OCI-LY7 (cell line): Measurements from ENCODE around the gene CPA2. TPM values are rescaled to one million over a fixed set of nuclear protein-coding genes. Genes with fewer than 3 reads are reported as not detected.

ENCODE experiments used
- BruUV-seq: library from RNA; stranded (reverse); fragments of 400-500 nt; replicated peaks from 2 replicates; lab custom pipeline; 2021; lab: Mats Ljungman, UMichigan
- CTCF ChIA-PET: fragments of 300-600 bp; sonication (Branson Sonifier 250); formaldehyde crosslinking; loops from one replicate; lab custom pipeline; 2022; ENCODE audit warnings: antibody characterized with exemption; ENCODE audit not compliant: unreplicated experiment; lab: Charles Lee
- POLR2A ChIA-PET: fragments of 300-600 bp; sonication (Branson Sonifier 250); formaldehyde crosslinking; loops from one replicate; lab custom pipeline; 2022; ENCODE audit warnings: antibody characterized with exemption; lab: Charles Lee
- DNase-seq: peaks from one replicate; pipeline ENCODE4 v3.0.0-alpha.2; 2015; ENCODE audit warnings: low spot score
- H2AFZ ChIP-seq: fragments of 200-600 bp; sonication (generic), shearing (Covaris generic); 2 replicates; pipeline ENCODE4 v1.6.1; 2014; ENCODE audit warnings: mild to moderate bottlenecking, antibody characterized with exemption, low read length, moderate library complexity
- H3K27ac ChIP-seq: fragments of 200-600 bp; sonication (generic); 2 replicates; pipeline ENCODE4 v1.5.1; 2014; ENCODE audit warnings: mixed run types, low read depth, mild to moderate bottlenecking, moderate library complexity, low read length, inconsistent platforms; ENCODE audit not compliant: poor library complexity, severe bottlenecking
- H3K36me3 ChIP-seq: fragments of 200-600 bp; sonication (generic); 2 replicates; pipeline ENCODE4 v1.6.1; 2014; ENCODE audit warnings: mild to moderate bottlenecking, antibody characterized with exemption, low read length, moderate library complexity, mixed read lengths; ENCODE audit not compliant: insufficient read depth
- H3K4me1 ChIP-seq: fragments of 200-600 bp; sonication (generic); 2 replicates; pipeline ENCODE4 v1.5.1; 2014; ENCODE audit warnings: mild to moderate bottlenecking, low read length; ENCODE audit not compliant: insufficient read depth, poor library complexity, severe bottlenecking
- H3K4me2 ChIP-seq: fragments of 200-600 bp; sonication (generic); 2 replicates; pipeline ENCODE4 v1.6.1; 2014; ENCODE audit warnings: mild to moderate bottlenecking, low read length
- H3K4me3 ChIP-seq: fragments of 200-600 bp; sonication (generic); 2 replicates; pipeline ENCODE4 v1.5.1; 2014; ENCODE audit warnings: mild to moderate bottlenecking, low read depth, low read length; ENCODE audit not compliant: poor library complexity, severe bottlenecking
- H3K79me2 ChIP-seq: fragments of 200-600 bp; sonication (generic); 2 replicates; pipeline ENCODE4 v1.6.1; 2016; ENCODE audit warnings: low read depth, mild to moderate bottlenecking, low read length, moderate library complexity, mixed read lengths; ENCODE audit not compliant: insufficient read depth
- H3K9me2 ChIP-seq: fragments of 200-600 bp; sonication (generic); 2 replicates; pipeline ENCODE4 v1.6.1; 2016; ENCODE audit warnings: mild to moderate bottlenecking, low read length, mixed read lengths; ENCODE audit not compliant: insufficient read depth
- H3K9me3 ChIP-seq: fragments of 200-600 bp; sonication (generic); 2 replicates; pipeline ENCODE4 v1.6.1; 2014; ENCODE audit warnings: mild to moderate bottlenecking, mixed run types, low read length, mixed read lengths
- H4K20me1 ChIP-seq: fragments of 200-600 bp; sonication (generic); 2 replicates; pipeline ENCODE4 v1.6.1; 2014; ENCODE audit warnings: mild to moderate bottlenecking, antibody characterized with exemption, low read length, moderate library complexity, mixed read lengths; ENCODE audit not compliant: insufficient read depth
- CTCF ChIP-seq: fragments of 200-600 bp; sonication (generic); conservative IDR thresholded peaks from 2 replicates; pipeline ENCODE4 v1.5.1; 2014; ENCODE audit warnings: mild to moderate bottlenecking, antibody characterized with exemption, low read length, moderate library complexity, mixed read lengths
- EZH2phosphoT487 ChIP-seq: fragments of 200-600 bp; sonication (generic); IDR thresholded peaks from 2 replicates; pipeline ENCODE4 v1.6.1; 2018; ENCODE audit warnings: low read depth, borderline replicate concordance, mild to moderate bottlenecking, mixed run types, antibody characterized with exemption, low read length, moderate library complexity, mixed read lengths
- intact Hi-C: fragments of 100-400 bp; cut with micrococcal nuclease; formaldehyde crosslinking; loops from one replicate; pipeline ENCODE4 v1.10.0; 2022; ENCODE audit not compliant: unreplicated experiment
- total RNA-seq, 2 experiments: library from RNA; depleted of rRNA in 1 of 2; stranded (reverse); fragments of >200 nt in 1 of 2; shearing (Covaris generic) in 1 of 2; gene quantifications; 2 replicates each; pipeline ENCODE4 v1.2.3, GENCODE V29; 2014 to 2022

The CPA2 gene
- total RNA-seq, 2 experiments from 2014 or later: not detected

GRCh38 chr7:130296221-130296951 lies 29.7 kb downstream of the CPA2 start:
- Histone ChIP-seq H3K9me2 (no peaks in the 10 kb centered on the region), H2AFZ (no peak overlapping the region), H4K20me1 (no peaks in the 10 kb centered on the region), H3K4me2 (no peak overlapping the region), H3K79me2 (no peaks in the 10 kb centered on the region), H3K27ac (no peak overlapping the region), H3K36me3 (no peaks in the 10 kb centered on the region), H3K4me1 (no peaks in the 10 kb centered on the region), H3K9me3 (no peaks in the 10 kb centered on the region), H3K4me3 (no peak overlapping the region)
- no TSS peak for BruUV-seq
- no peak for DNase-seq
- TF ChIP-seq CTCF (no peak), EZH2phosphoT487 (no peak)
- CTCF ChIA-PET: no interaction called here
- POLR2A ChIA-PET: interaction anchor here (0.6 kb wide), 1 partner anchor 60 kb away, joined by 3 read pairs; no protein-coding TSS in a partner anchor
- intact Hi-C loops: no loop called here

DNA sequence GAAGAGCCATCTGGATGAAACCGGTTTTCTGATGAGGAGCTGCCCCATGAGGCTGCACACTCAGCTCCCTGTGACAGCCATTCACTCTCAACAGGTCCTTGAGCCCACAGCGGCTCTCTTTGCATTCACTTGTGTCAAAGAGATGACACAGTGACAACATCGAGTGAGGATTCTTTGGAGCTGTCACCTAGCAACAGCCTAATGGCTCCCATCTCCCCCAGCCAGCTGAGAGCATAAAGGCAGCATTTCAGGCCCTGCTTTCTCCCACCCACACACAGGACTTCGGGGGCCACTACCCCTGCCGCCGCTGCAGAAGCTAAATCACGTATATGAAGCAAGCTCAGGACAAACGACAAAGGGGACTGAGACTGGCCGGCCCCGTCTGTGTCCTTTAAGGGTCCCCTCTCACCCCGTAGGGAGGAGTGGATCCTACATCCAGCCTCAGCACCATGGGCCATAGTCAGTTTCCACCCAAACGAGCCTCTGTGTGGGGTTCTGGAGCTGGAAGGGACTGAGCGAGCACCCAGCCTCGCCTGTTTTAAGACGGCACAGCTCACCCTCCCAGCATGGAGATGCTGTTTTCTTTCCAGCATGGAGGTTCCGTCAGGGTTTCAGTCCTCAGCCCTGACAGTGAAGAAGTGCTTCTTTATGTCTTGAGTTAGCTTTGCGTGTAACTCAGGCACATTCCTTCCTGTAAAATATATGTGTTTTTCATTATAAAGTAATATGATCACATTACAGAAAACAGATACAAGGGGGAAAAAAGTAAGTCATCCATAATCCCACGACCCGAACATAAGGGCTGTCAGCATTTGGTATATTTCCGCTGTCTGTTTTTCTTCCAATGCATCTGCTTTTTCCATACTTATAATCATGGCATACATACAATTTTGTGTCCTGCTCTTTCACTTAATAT lies 31.2 kb downstream of the CPA2 start:
- Histone ChIP-seq H3K9me2 (no peaks in the 10 kb centered on the region), H3K4me2 (no peak overlapping the region), H3K9me3 (no peaks in the 10 kb centered on the region), H3K27ac (no peak overlapping the region), H2AFZ (no peak overlapping the region), H3K36me3 (no peaks in the 10 kb centered on the region), H3K4me3 (no peak overlapping the region), H3K79me2 (no peaks in the 10 kb centered on the region), H4K20me1 (no peaks in the 10 kb centered on the region), H3K4me1 (no peaks in the 10 kb centered on the region)
- TF ChIP-seq EZH2phosphoT487 (no peak), CTCF (no peak)
- POLR2A ChIA-PET: no interaction called here
- BruUV-seq: no TSS peak
- DNase-seq: no peak
- CTCF ChIA-PET: no interaction called here
- intact Hi-C loops: no loop called here
